B cell (primary cell): ENCODE results near the gene RIMBP2.

ENCODE experiments used
- EZH2 ChIP-seq: IDR thresholded peaks from 2 replicates; pipeline ENCODE4 v1.6.1; 2012; ENCODE audit warnings: borderline replicate concordance, low read depth, mild to moderate bottlenecking, moderate library complexity, low read length; ENCODE audit not compliant: insufficient read depth, poor library complexity, severe bottlenecking
- TF ChIP-seq, protein P1 (sequence below): fragments of 200-600 bp; IDR thresholded peaks from one replicate; pipeline ENCODE4 v1.8.0; 2022; ENCODE audit warnings: antibody characterized with exemption, mild to moderate bottlenecking

DNA sequence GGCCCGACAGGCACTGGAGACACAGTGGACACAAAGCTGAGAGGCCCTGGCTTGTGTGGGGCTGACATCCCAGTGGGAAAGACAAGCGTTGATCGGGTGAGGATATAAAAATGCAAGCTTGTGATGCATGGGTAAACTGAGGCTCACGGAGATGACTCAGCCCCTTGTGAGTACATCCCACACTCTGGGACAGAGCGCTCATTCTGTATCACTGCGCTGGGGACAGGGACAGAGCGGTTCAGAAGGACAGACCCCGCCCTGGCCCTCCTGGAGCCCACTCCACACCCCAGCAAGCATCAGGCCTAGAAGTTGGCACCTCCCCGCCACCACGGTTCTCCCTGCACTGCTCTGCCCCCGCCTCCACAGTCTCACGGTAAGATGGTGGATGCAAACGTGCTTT is 222.1 kb downstream of the RIMBP2 start:
- TF ChIP-seq, protein P1, sequence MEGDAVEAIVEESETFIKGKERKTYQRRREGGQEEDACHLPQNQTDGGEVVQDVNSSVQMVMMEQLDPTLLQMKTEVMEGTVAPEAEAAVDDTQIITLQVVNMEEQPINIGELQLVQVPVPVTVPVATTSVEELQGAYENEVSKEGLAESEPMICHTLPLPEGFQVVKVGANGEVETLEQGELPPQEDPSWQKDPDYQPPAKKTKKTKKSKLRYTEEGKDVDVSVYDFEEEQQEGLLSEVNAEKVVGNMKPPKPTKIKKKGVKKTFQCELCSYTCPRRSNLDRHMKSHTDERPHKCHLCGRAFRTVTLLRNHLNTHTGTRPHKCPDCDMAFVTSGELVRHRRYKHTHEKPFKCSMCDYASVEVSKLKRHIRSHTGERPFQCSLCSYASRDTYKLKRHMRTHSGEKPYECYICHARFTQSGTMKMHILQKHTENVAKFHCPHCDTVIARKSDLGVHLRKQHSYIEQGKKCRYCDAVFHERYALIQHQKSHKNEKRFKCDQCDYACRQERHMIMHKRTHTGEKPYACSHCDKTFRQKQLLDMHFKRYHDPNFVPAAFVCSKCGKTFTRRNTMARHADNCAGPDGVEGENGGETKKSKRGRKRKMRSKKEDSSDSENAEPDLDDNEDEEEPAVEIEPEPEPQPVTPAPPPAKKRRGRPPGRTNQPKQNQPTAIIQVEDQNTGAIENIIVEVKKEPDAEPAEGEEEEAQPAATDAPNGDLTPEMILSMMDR, result no peak
- no peak for TF ChIP-seq EZH2
